ENCODE data around the gene DLGAP1.

The DLGAP1 gene

GRCh38 chr18:3819961-3820360 lies 635.1 kb downstream of the DLGAP1 start:
- Histone ChIP-seq H3K4me3 (ENCODE audit: low read length) (no peak overlapping the region), H3K9me3 (ENCODE audit: control insufficient read depth, low read length) (no peaks in the 10 kb centered on the region), H3K9ac (ENCODE audit: low read length) (no peak overlapping the region), H3K36me3 (ENCODE audit: control insufficient read depth, insufficient read depth, low read length) (no peaks in the 10 kb centered on the region), H3K27me3 (ENCODE audit: control insufficient read depth, insufficient read depth, low read length) (no peaks in the 10 kb centered on the region), H3K4me1 (ENCODE audit: control insufficient read depth, insufficient read depth, low read length) (peaks cover 9% of the 10 kb centered on the region)

GRCh38 chr18:3816610-3817363 lies 638.3 kb downstream of the DLGAP1 start:
- Histone ChIP-seq H3K27me3 (ENCODE audit: control insufficient read depth, insufficient read depth, low read length) (no peaks in the 10 kb centered on the region), H3K9me3 (ENCODE audit: control insufficient read depth, low read length) (no peaks in the 10 kb centered on the region), H3K4me1 (ENCODE audit: control insufficient read depth, insufficient read depth, low read length) (peaks cover 6% of the 10 kb centered on the region), H3K36me3 (ENCODE audit: control insufficient read depth, insufficient read depth, low read length) (no peaks in the 10 kb centered on the region), H3K4me3 (ENCODE audit: low read length) (no peak overlapping the region), H3K9ac (ENCODE audit: low read length) (no peak overlapping the region)

GRCh38 chr18:3815991-3816390 lies 639.1 kb downstream of the DLGAP1 start:
- H3K9me3 ChIP-seq (ENCODE audit: control insufficient read depth, low read length), result no peaks in the 10 kb centered on the region
- H3K9ac ChIP-seq (ENCODE audit: low read length), result no peak overlapping the region
- H3K4me1 ChIP-seq (ENCODE audit: control insufficient read depth, insufficient read depth, low read length), result no peaks in the 10 kb centered on the region
- H3K27me3 ChIP-seq (ENCODE audit: control insufficient read depth, insufficient read depth, low read length), result no peaks in the 10 kb centered on the region
- no peaks in the 10 kb centered on the region for H3K36me3 ChIP-seq (ENCODE audit: control insufficient read depth, insufficient read depth, low read length)
- no peak overlapping the region for H3K4me3 ChIP-seq (ENCODE audit: low read length)

GRCh38 chr18:3814816-3815215 lies 640.3 kb downstream of the DLGAP1 start:
- H3K36me3 ChIP-seq (ENCODE audit: control insufficient read depth, insufficient read depth, low read length), result no peaks in the 10 kb centered on the region
- no peak overlapping the region for H3K4me3 ChIP-seq (ENCODE audit: low read length)
- H3K9ac ChIP-seq (ENCODE audit: low read length), result no peak overlapping the region
- no peaks in the 10 kb centered on the region for H3K4me1 ChIP-seq (ENCODE audit: control insufficient read depth, insufficient read depth, low read length)
- no peaks in the 10 kb centered on the region for H3K9me3 ChIP-seq (ENCODE audit: control insufficient read depth, low read length)
- no peaks in the 10 kb centered on the region for H3K27me3 ChIP-seq (ENCODE audit: control insufficient read depth, insufficient read depth, low read length)

GRCh38 chr18:3810296-3810695 lies 644.8 kb downstream of the DLGAP1 start:
- H3K27me3 ChIP-seq (ENCODE audit: control insufficient read depth, insufficient read depth, low read length), result no peaks in the 10 kb centered on the region
- H3K9me3 ChIP-seq (ENCODE audit: control insufficient read depth, low read length), result no peaks in the 10 kb centered on the region
- no peaks in the 10 kb centered on the region for H3K36me3 ChIP-seq (ENCODE audit: control insufficient read depth, insufficient read depth, low read length)
- H3K4me1 ChIP-seq (ENCODE audit: control insufficient read depth, insufficient read depth, low read length), result no peaks in the 10 kb centered on the region
- H3K4me3 ChIP-seq (ENCODE audit: low read length), result no peak overlapping the region
- no peak overlapping the region for H3K9ac ChIP-seq (ENCODE audit: low read length)

- H3K9ac ChIP-seq (ENCODE audit: low read length), result no peak overlapping the region
- no peaks in the 10 kb centered on the region for H3K27me3 ChIP-seq (ENCODE audit: control insufficient read depth, insufficient read depth, low read length)
- H3K36me3 ChIP-seq (ENCODE audit: control insufficient read depth, insufficient read depth, low read length), result no peaks in the 10 kb centered on the region
- no peaks in the 10 kb centered on the region for H3K4me1 ChIP-seq (ENCODE audit: control insufficient read depth, insufficient read depth, low read length)
- H3K4me3 ChIP-seq (ENCODE audit: low read length), result no peak overlapping the region
- no peaks in the 10 kb centered on the region for H3K9me3 ChIP-seq (ENCODE audit: control insufficient read depth, low read length)
Measured at GRCh38 chr18:3808985-3809780, 645.9 kb downstream of the DLGAP1 start.

GRCh38 chr18:3806656-3807055 lies 648.5 kb downstream of the DLGAP1 start:
- Histone ChIP-seq H3K4me3 (ENCODE audit: low read length) (no peak overlapping the region), H3K36me3 (ENCODE audit: control insufficient read depth, insufficient read depth, low read length) (no peaks in the 10 kb centered on the region), H3K27me3 (ENCODE audit: control insufficient read depth, insufficient read depth, low read length) (no peaks in the 10 kb centered on the region), H3K9me3 (ENCODE audit: control insufficient read depth, low read length) (no peaks in the 10 kb centered on the region), H3K9ac (ENCODE audit: low read length) (no peak overlapping the region), H3K4me1 (ENCODE audit: control insufficient read depth, insufficient read depth, low read length) (no peaks in the 10 kb centered on the region)

- no peak overlapping the region for H3K4me3 ChIP-seq (ENCODE audit: low read length)
- H3K9me3 ChIP-seq (ENCODE audit: control insufficient read depth, low read length), result no peaks in the 10 kb centered on the region
- H3K36me3 ChIP-seq (ENCODE audit: control insufficient read depth, insufficient read depth, low read length), result no peaks in the 10 kb centered on the region
- no peak overlapping the region for H3K9ac ChIP-seq (ENCODE audit: low read length)
- H3K27me3 ChIP-seq (ENCODE audit: control insufficient read depth, insufficient read depth, low read length), result no peaks in the 10 kb centered on the region
- no peaks in the 10 kb centered on the region for H3K4me1 ChIP-seq (ENCODE audit: control insufficient read depth, insufficient read depth, low read length)
Measured at GRCh38 chr18:3804336-3804735, 650.8 kb downstream of the DLGAP1 start.

GRCh38 chr18:3803350-3803749 lies 651.8 kb downstream of the DLGAP1 start:
- Histone ChIP-seq H3K9ac (ENCODE audit: low read length) (no peak overlapping the region), H3K4me1 (ENCODE audit: control insufficient read depth, insufficient read depth, low read length) (no peaks in the 10 kb centered on the region), H3K27me3 (ENCODE audit: control insufficient read depth, insufficient read depth, low read length) (no peaks in the 10 kb centered on the region)

GRCh38 chr18:3799515-3799914 lies 655.6 kb downstream of the DLGAP1 start:
- Histone ChIP-seq H3K4me1 (ENCODE audit: control insufficient read depth, insufficient read depth, low read length) (no peaks in the 10 kb centered on the region), H3K27me3 (ENCODE audit: control insufficient read depth, insufficient read depth, low read length) (no peaks in the 10 kb centered on the region), H3K36me3 (ENCODE audit: control insufficient read depth, insufficient read depth, low read length) (no peaks in the 10 kb centered on the region), H3K9ac (ENCODE audit: low read length) (no peak overlapping the region), H3K9me3 (ENCODE audit: control insufficient read depth, low read length) (no peaks in the 10 kb centered on the region), H3K4me3 (ENCODE audit: low read length) (no peak overlapping the region)

More at GRCh38 chr18:3803350-3803749, 651.8 kb downstream of the DLGAP1 start:
- no peaks in the 10 kb centered on the region for H3K36me3 ChIP-seq (ENCODE audit: control insufficient read depth, insufficient read depth, low read length)
- H3K4me3 ChIP-seq (ENCODE audit: low read length), result no peak overlapping the region
- no peaks in the 10 kb centered on the region for H3K9me3 ChIP-seq (ENCODE audit: control insufficient read depth, low read length)

GRCh38 chr18:3798032-3798431 lies 657.1 kb downstream of the DLGAP1 start:
- H3K36me3 ChIP-seq (ENCODE audit: control insufficient read depth, insufficient read depth, low read length), result no peaks in the 10 kb centered on the region
- H3K4me1 ChIP-seq (ENCODE audit: control insufficient read depth, insufficient read depth, low read length), result no peaks in the 10 kb centered on the region
- H3K27me3 ChIP-seq (ENCODE audit: control insufficient read depth, insufficient read depth, low read length), result no peaks in the 10 kb centered on the region
- H3K9me3 ChIP-seq (ENCODE audit: control insufficient read depth, low read length), result no peaks in the 10 kb centered on the region
- H3K4me3 ChIP-seq (ENCODE audit: low read length), result no peak overlapping the region
- H3K9ac ChIP-seq (ENCODE audit: low read length), result no peak overlapping the region

- Histone ChIP-seq H3K27me3 (ENCODE audit: control insufficient read depth, insufficient read depth, low read length) (no peaks in the 10 kb centered on the region), H3K4me1 (ENCODE audit: control insufficient read depth, insufficient read depth, low read length) (no peaks in the 10 kb centered on the region)
Measured at GRCh38 chr18:3796434-3796833, 658.7 kb downstream of the DLGAP1 start.

More at GRCh38 chr18:3796434-3796833, 658.7 kb downstream of the DLGAP1 start:
- no peaks in the 10 kb centered on the region for H3K36me3 ChIP-seq (ENCODE audit: control insufficient read depth, insufficient read depth, low read length)
- no peaks in the 10 kb centered on the region for H3K9me3 ChIP-seq (ENCODE audit: control insufficient read depth, low read length)
- no peak overlapping the region for H3K9ac ChIP-seq (ENCODE audit: low read length)
- H3K4me3 ChIP-seq (ENCODE audit: low read length), result no peak overlapping the region
